Lower leg skin (tissue), 4 donors: ENCODE data around the gene CDK17. TPM values are rescaled to one million over a fixed set of nuclear protein-coding genes. Genes with fewer than 3 reads are reported as not detected.

Source experiments
- DNase-seq, 2 donors: peaks; one replicate each; pipeline ENCODE4 v3.0.0-alpha.2; 2019; ENCODE audit warnings: low spot score in 2 of 2
- H3K4me3 ChIP-seq: fragments of 200-600 bp; sonication (generic); 2 replicates; pipeline ENCODE4 v1.5.1; 2017; ENCODE audit warnings: mild to moderate bottlenecking, low read depth; ENCODE audit not compliant: poor library complexity, severe bottlenecking
- CTCF ChIP-seq, 3 donors: fragments of 450-650 bp; IDR thresholded peaks; one replicate each; pipeline ENCODE4 v1.5.1; 2016; ENCODE audit warnings: antibody characterized with exemption in 3 of 3, mild to moderate bottlenecking in 3 of 3, moderate library complexity in 2 of 3
- POLR2A ChIP-seq, 2 donors: fragments of 450-650 bp; IDR thresholded peaks; one replicate each; pipeline ENCODE4 v1.6.1; 2016 to 2017; ENCODE audit warnings: antibody characterized with exemption in 2 of 2, mild to moderate bottlenecking in 1 of 2, moderate library complexity in 1 of 2
- WGBS, 2 donors: methylation state at CpG; one replicate each; pipeline ENCODE4 v1.1.5; 2018; 5-methylcytosine and 5-hydroxymethylcytosine counted together
- intact Hi-C: fragments of 100-400 bp; cut with DNase I; formaldehyde crosslinking; loops from one replicate; pipeline ENCODE4 v1.15.0; 2023; ENCODE audit warnings: low total_unique reads
- total RNA-seq, 4 donors: library from RNA; depleted of rRNA; stranded (reverse); fragments of >200 nt; gene quantifications; one replicate each; pipeline ENCODE4 v1.1.0, GENCODE V29; 2016

Gene CDK17
- total RNA-seq, 4 donors from 2014 or later = 27.3 to 41.9 (median 30.8) TPM

- no peak for DNase-seq
- 7 to 53% methylated on average over 1 of the region's 1 CpG for whole genome bisulfite sequencing, 2 donors
- TF ChIP-seq POLR2A (IDR thresholded peaks at IDR 0.05) = no peak
- no peak for TF ChIP-seq CTCF (IDR thresholded peaks at IDR 0.05)
- intact Hi-C loops = no loop called here
- no peak overlapping the region for H3K4me3 ChIP-seq
These were observed 31.6 kb downstream of the CDK17 start for GRCh38 chr12:96368687-96369086.

- WGBS, 2 donors = 26 to 37% methylated on average over 2 of the region's 2 CpGs
- no peak for TF ChIP-seq POLR2A (IDR thresholded peaks at IDR 0.05)
- no peak for TF ChIP-seq CTCF (IDR thresholded peaks at IDR 0.05)
- peak in 1 of 2 donors; percentile 23 for DNase-seq
- intact Hi-C loops = no loop called here
- no peak overlapping the region for H3K4me3 ChIP-seq
These were observed 32.0 kb downstream of the CDK17 start for GRCh38 chr12:96368233-96368632.

GRCh38 chr12:96366381-96366654 is 33.9 kb downstream of the CDK17 start:
- DNase-seq = no peak
- intact Hi-C loops = no loop called here
- 94 to 95% methylated on average over 2 of the region's 2 CpGs for WGBS, 2 donors
- H3K4me3 ChIP-seq = no peak overlapping the region
- TF ChIP-seq CTCF (IDR thresholded peaks at IDR 0.05) (no peak), POLR2A (IDR thresholded peaks at IDR 0.05) (no peak)

- no peak overlapping the region for H3K4me3 ChIP-seq
- intact Hi-C loops = no loop called here
- 62% methylated on average over 2 of the region's 2 CpGs for WGBS, 2 donors
- TF ChIP-seq POLR2A (IDR thresholded peaks at IDR 0.05) (no peak), CTCF (IDR thresholded peaks at IDR 0.05) (no peak)
- no peak for DNase-seq
These were observed 34.4 kb downstream of the CDK17 start for GRCh38 chr12:96365604-96366380.

- WGBS, 2 donors = 82 to 85% methylated on average over 3 of the region's 3 CpGs
- intact Hi-C loops = no loop called here
- TF ChIP-seq POLR2A (IDR thresholded peaks at IDR 0.05) (no peak), CTCF (IDR thresholded peaks at IDR 0.05) (no peak)
- no peak overlapping the region for H3K4me3 ChIP-seq
- no peak for DNase-seq
These were observed 36.0 kb downstream of the CDK17 start for GRCh38 chr12:96364092-96364700.
